GM21423 (cell line): ENCODE results near the gene DIP2B.

Experiments
- ATAC-seq: cut with Tn5 transposase; IDR thresholded peaks from one replicate; pipeline ENCODE4 v1.9.1; 2021; ENCODE audit warnings: mild to moderate bottlenecking, moderate library complexity; ENCODE audit not compliant: unreplicated experiment

DIP2B gene

GRCh38 chr12:50715174-50715573 lies 210.4 kb downstream of the DIP2B start:
- ATAC-seq, result no peak

- ATAC-seq, result no peak
Observed at GRCh38 chr12:50718760-50719159, 214.0 kb downstream of the DIP2B start.

GRCh38 chr12:50720085-50720484 lies 215.3 kb downstream of the DIP2B start:
- ATAC-seq, result no peak

GRCh38 chr12:50720501-50720900 lies 215.7 kb downstream of the DIP2B start:
- ATAC-seq, result no peak

GRCh38 chr12:50723865-50724264 lies 219.1 kb downstream of the DIP2B start:
- no peak for ATAC-seq

GRCh38 chr12:50725011-50725942 lies 220.5 kb downstream of the DIP2B start:
- ATAC-seq, result no peak

GRCh38 chr12:50727466-50727865 lies 222.7 kb downstream of the DIP2B start:
- no peak for ATAC-seq

- no peak for ATAC-seq
Observed at GRCh38 chr12:50728417-50728816, 223.6 kb downstream of the DIP2B start.

- ATAC-seq, result no peak
Observed at GRCh38 chr12:50728841-50729240, 224.1 kb downstream of the DIP2B start.

GRCh38 chr12:50732591-50732990 lies 227.8 kb downstream of the DIP2B start:
- no peak for ATAC-seq

- no peak for ATAC-seq
Observed at GRCh38 chr12:50733706-50734105, 228.9 kb downstream of the DIP2B start.

- no peak for ATAC-seq
Observed at GRCh38 chr12:50734409-50735263, 229.9 kb downstream of the DIP2B start.

- ATAC-seq, result no peak
Observed at GRCh38 chr12:50739611-50740010, 234.8 kb downstream of the DIP2B start.

GRCh38 chr12:50740307-50740706 lies 235.5 kb downstream of the DIP2B start:
- ATAC-seq, result no peak

GRCh38 chr12:50742776-50743175 lies 238.0 kb downstream of the DIP2B start:
- ATAC-seq, result no peak

- ATAC-seq, result no peak
Observed at GRCh38 chr12:50745861-50746260, 241.1 kb downstream of the DIP2B start.

- ATAC-seq, result no peak
Observed at GRCh38 chr12:50746431-50746830, 241.6 kb downstream of the DIP2B start.

- no peak for ATAC-seq
Observed at GRCh38 chr12:50747817-50748216, 243.0 kb downstream of the DIP2B start.

GRCh38 chr12:50749459-50749882 lies 244.7 kb downstream of the DIP2B start:
- no peak for ATAC-seq

- no peak for ATAC-seq
Observed at GRCh38 chr12:50750366-50750765, 245.6 kb downstream of the DIP2B start.

GRCh38 chr12:50751948-50752721 lies 247.3 kb downstream of the DIP2B start:
- no peak for ATAC-seq
